HepG2 (cell line): ENCODE data around the gene LRRN2. TPM values are rescaled to one million over a fixed set of nuclear protein-coding genes. Genes with fewer than 3 reads are reported as not detected.

Experiments used
- ATAC-seq: fragments of 200-7000 bp; cut with Tn5 transposase; 3 replicates; pipeline ENCODE4 v1.9.1; 2020; ENCODE audit warnings: mild to moderate bottlenecking, moderate library complexity
- BruUV-seq: library from RNA; stranded (reverse); fragments of 400-500 nt; replicated peaks from 2 replicates; lab custom pipeline; 2021; lab: Mats Ljungman, UMichigan
- CTCF ChIA-PET: fragments of 300-600 bp; formaldehyde crosslinking; extraction: SDS; loops from one replicate; lab custom pipeline; 2021; ENCODE audit warnings: low total read pairs, inconsistent platforms, low intra/inter-chr PET ratio; lab: Yijun Ruan, JAX
- POLR2A ChIA-PET: fragments of 350-600 bp; sonication (Branson Sonifier 250); formaldehyde crosslinking; loops from one replicate; lab custom pipeline; 2020; ENCODE audit warnings: antibody characterized with exemption, inconsistent platforms; lab: Yijun Ruan, JAX
- DNase-seq: peaks from one replicate; pipeline ENCODE4 v3.0.0-alpha.2; 2015; ENCODE audit warnings: low spot score
- FAIRE-seq: peaks from 3 replicates; lab custom pipeline; 2011; peaks lifted over from hg19 to GRCh38; lab: Jason Lieb, UNC
- H2AFZ ChIP-seq: one replicate; pipeline ENCODE4 v1.6.1; 2011; ENCODE audit warnings: low read length, inconsistent platforms
- H3K27ac ChIP-seq: fragments of 300-600 bp; 3 replicates; pipeline ENCODE4 v1.8.0; 2011; ENCODE audit warnings: mixed run types, mild to moderate bottlenecking, mixed read lengths, low read length, inconsistent platforms; ENCODE audit not compliant: insufficient read depth; ENCODE audit errors: extremely low read length
- H3K27me3 ChIP-seq, 2 experiments: fragments of 200-600 bp in 1 of 2; 2 replicates in 1 of 2; 3 replicates in 1 of 2; pipeline versions ENCODE4 v1.6.0 to v1.8.0; 2011; ENCODE audit warnings: low read length in 2 of 2, mild to moderate bottlenecking in 2 of 2, moderate library complexity in 2 of 2, inconsistent platforms in 1 of 2; ENCODE audit not compliant: insufficient read depth in 2 of 2, control insufficient read depth in 1 of 2
- H3K36me3 ChIP-seq, 2 experiments: fragments of 200-600 bp in 1 of 2; replicated peaks in 1 of 2; 2 replicates in 1 of 2; 3 replicates in 1 of 2; pipeline versions ENCODE4 v1.5.1 to v1.8.0; 2011; ENCODE audit warnings: low read length in 2 of 2, inconsistent platforms in 1 of 2; ENCODE audit not compliant: insufficient read depth in 2 of 2, control insufficient read depth in 1 of 2
- H3K4me1 ChIP-seq: 2 replicates; pipeline ENCODE4 v1.5.1; 2012; ENCODE audit warnings: low read length, inconsistent platforms; ENCODE audit not compliant: insufficient read depth
- H3K4me2 ChIP-seq: 2 replicates; pipeline ENCODE4 v1.6.0; 2011; ENCODE audit warnings: low read depth, low read length, inconsistent platforms
- H3K4me3 ChIP-seq, 3 experiments: fragments of 200-600 bp in 1 of 3; sonication (generic), shearing (Covaris generic) in 1 of 3; replicated peaks in 1 of 3; 2 replicates each; pipeline ENCODE4 v1.5.1; 2011 to 2016; ENCODE audit warnings: low read length in 3 of 3, inconsistent platforms in 2 of 3, low read depth in 2 of 3, mild to moderate bottlenecking in 2 of 3, control low read depth in 1 of 3, mixed read lengths in 1 of 3; ENCODE audit not compliant: insufficient read depth in 1 of 3
- H3K79me2 ChIP-seq: one replicate; pipeline ENCODE4 v1.6.1; 2011; ENCODE audit warnings: low read length, inconsistent platforms; ENCODE audit not compliant: insufficient read depth
- H3K9ac ChIP-seq: 2 replicates; pipeline ENCODE4 v1.6.0; 2011; ENCODE audit warnings: mild to moderate bottlenecking, low read depth, low read length, inconsistent platforms; ENCODE audit not compliant: insufficient read depth
- H3K9me3 ChIP-seq: 2 replicates; pipeline ENCODE4 v1.5.1; 2012; ENCODE audit warnings: mild to moderate bottlenecking, low read length
- H4K20me1 ChIP-seq: 2 replicates; pipeline ENCODE4 v1.6.0; 2011; ENCODE audit warnings: inconsistent platforms, mild to moderate bottlenecking, low read length, moderate library complexity; ENCODE audit not compliant: insufficient read depth
- ARID4A ChIP-seq: sonication (generic); formaldehyde crosslinking; IDR thresholded peaks from 2 replicates; pipeline ENCODE4 v1.5.0; 2020; ENCODE audit warnings: mild to moderate bottlenecking, missing genetic modification reagents, borderline replicate concordance
- GRHL1 ChIP-seq: sonication (generic); formaldehyde crosslinking; conservative IDR thresholded peaks from 2 replicates; pipeline ENCODE4 v1.8.0; 2022; ENCODE audit warnings: missing genetic modification reagents
- JDP2 ChIP-seq: sonication (generic); formaldehyde crosslinking; IDR thresholded peaks from 2 replicates; pipeline ENCODE4 v1.8.1; 2022; ENCODE audit warnings: missing genetic modification reagents, borderline replicate concordance
- RARG ChIP-seq: sonication (generic); formaldehyde crosslinking; IDR thresholded peaks from 2 replicates; pipeline ENCODE4 v1.4.0; 2020; ENCODE audit warnings: low read depth, mild to moderate bottlenecking, missing genetic modification reagents
- ZMYM2 ChIP-seq: sonication (generic); formaldehyde crosslinking; IDR thresholded peaks from 2 replicates; pipeline ENCODE4 v1.8.0; 2022; ENCODE audit warnings: mild to moderate bottlenecking, missing genetic modification reagents
- ZNF605 ChIP-seq: sonication (generic); formaldehyde crosslinking; IDR thresholded peaks from 2 replicates; pipeline ENCODE4 v1.8.0; 2022; ENCODE audit warnings: mild to moderate bottlenecking, missing genetic modification reagents
- ZNF652 ChIP-seq: IDR thresholded peaks from 2 replicates; pipeline ENCODE4 v1.6.1; 2016; ENCODE audit warnings: low read depth, borderline replicate concordance
- ZNF704 ChIP-seq: sonication (generic); formaldehyde crosslinking; IDR thresholded peaks from 2 replicates; pipeline ENCODE4 v1.8.1; 2023; ENCODE audit warnings: mild to moderate bottlenecking, inconsistent platforms, moderate library complexity, missing genetic modification reagents, borderline replicate concordance
- WGBS: methylation state at CpG from one replicate; pipeline ENCODE4 v1.1.6; 2017; ENCODE audit warnings: low lambda C conversion rate; 5-methylcytosine and 5-hydroxymethylcytosine counted together
- in situ Hi-C: cut with HindIII; loops from 2 replicates; pipeline ENCODE4 v1.10.0; 2017; ENCODE audit warnings: low pct_unique_long_range_greater_than_20kb; ENCODE audit not compliant: extremely low pct_ligation_motif_present
- intact Hi-C: fragments of 100-400 bp; cut with micrococcal nuclease; formaldehyde crosslinking; loops from one replicate; pipeline ENCODE4 v1.10.0; 2022; ENCODE audit not compliant: unreplicated experiment
- polyA plus RNA-seq, 8 experiments: library from polyadenylated mRNA; depleted of rRNA in 3 of 8; stranded (reverse) in 7 of 8; unstranded in 1 of 8; fragments of >200 nt; fragmentation: Illumina TruSeq in 4 of 8; extraction: Trizol in 4 of 8; gene quantifications; 2 replicates each; pipeline versions ENCODE4 v1.2.1 to v1.2.3, GENCODE V29; 2011 to 2016; ENCODE audit warnings: low read depth in 4 of 8, missing spikeins in 1 of 8, mixed read lengths in 1 of 8; ENCODE audit not compliant: insufficient read depth in 1 of 8
- total RNA-seq, 5 experiments: library from RNA; depleted of rRNA; stranded (reverse); fragments of >200 nt; fragmentation: Illumina TruSeq; extraction: Trizol; gene quantifications; 2 replicates each; pipeline ENCODE4 v1.2.3, GENCODE V29; 2016; ENCODE audit warnings: low read depth in 1 of 5

LRRN2 gene
- total and polyA plus RNA-seq, 2 of the 13 experiments (the other 11 are each of a cell fraction or from before 2014, with no cell fraction given): not detected

- DNase-seq (no peak), ATAC-seq (no peak), FAIRE-seq (no peak)
- Histone ChIP-seq H3K4me3 (no peak overlapping the region), H3K36me3 (no peaks in the 10 kb centered on the region), H3K9ac (no peak overlapping the region), H2AFZ (no peak overlapping the region), H3K79me2 (no peaks in the 10 kb centered on the region), H4K20me1 (no peaks in the 10 kb centered on the region), H3K4me1 (peaks cover 2% of the 10 kb centered on the region), H3K27me3 (peaks cover 0 to 11% of the 10 kb centered on the region in 2 experiments; a peak in 4 of 5 replicates), H3K4me2 (no peak overlapping the region), H3K27ac (no peak overlapping the region), H3K9me3 (no peaks in the 10 kb centered on the region)
- BruUV-seq: no TSS peak
- intact Hi-C loops (no loop called here), in situ Hi-C loops (no loop called here)
- 42% methylated on average over 6 of the region's 6 CpGs for WGBS
- ChIA-PET POLR2A (no interaction called here), CTCF (no interaction called here)
- TF ChIP-seq ARID4A: no peak
- no peak for TF ChIP-seq GRHL1
- no peak for TF ChIP-seq ZNF704 (CRISPR knock-in tag)
- TF ChIP-seq ZNF652 (CRISPR knock-in tag): no peak
- TF ChIP-seq RARG (CRISPR knock-in tag): no peak
- TF ChIP-seq JDP2 (CRISPR knock-in tag): no peak
- no peak for TF ChIP-seq ZMYM2 (CRISPR knock-in tag)
- no peak for TF ChIP-seq ZNF605 (CRISPR knock-in tag)
These were observed 46.0 kb upstream of the LRRN2 start for GRCh38 chr1:204731509-204731908.
